ENCODE data around the gene PHAF1.

Gene PHAF1

DNA sequence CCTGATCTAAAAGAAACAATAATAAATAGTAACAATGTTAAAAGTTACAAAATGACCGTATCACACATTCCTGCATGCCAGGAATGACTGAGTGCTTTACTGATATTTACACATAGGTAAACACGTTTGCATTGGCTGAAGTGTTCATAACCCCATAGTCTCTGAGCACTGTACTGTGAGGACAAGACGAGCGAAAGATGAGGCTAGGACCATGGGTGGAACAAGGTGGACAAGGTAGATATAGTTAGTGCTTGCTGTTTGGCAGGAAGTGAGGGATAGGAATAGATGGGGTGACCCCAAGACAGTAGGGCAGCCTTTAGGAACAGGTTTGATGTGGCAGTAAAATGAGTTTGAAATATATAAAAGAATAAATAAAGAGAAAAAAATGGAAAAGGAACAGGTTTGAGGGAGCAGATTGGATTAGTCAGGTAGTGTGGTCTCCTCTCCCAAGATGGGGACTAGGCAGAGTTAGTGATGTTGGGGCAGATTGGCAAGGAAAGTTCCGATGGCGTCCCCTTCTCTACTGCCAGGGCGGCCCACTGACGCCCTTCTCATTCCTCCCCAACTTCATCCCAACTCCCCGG lies 81.8 kb downstream of the PHAF1 start:
- in situ Hi-C loops (cut with MboI; ENCODE audit: low sequenced_read_pairs): no loop called here

- in situ Hi-C loops (cut with MboI; ENCODE audit: low sequenced_read_pairs): no loop called here
Measured at GRCh38 chr16:67191995-67192681, 82.4 kb downstream of the PHAF1 start, which contains the start of gene E2F4. E2F4 (plus strand) TSS chr16:67192155; CDS start chr16:67192228, 73 bp downstream.

- in situ Hi-C loops (cut with MboI; ENCODE audit: low sequenced_read_pairs): no loop called here
Measured at GRCh38 chr16:67192781-67193361, 83.1 kb downstream of the PHAF1 start.

DNA sequence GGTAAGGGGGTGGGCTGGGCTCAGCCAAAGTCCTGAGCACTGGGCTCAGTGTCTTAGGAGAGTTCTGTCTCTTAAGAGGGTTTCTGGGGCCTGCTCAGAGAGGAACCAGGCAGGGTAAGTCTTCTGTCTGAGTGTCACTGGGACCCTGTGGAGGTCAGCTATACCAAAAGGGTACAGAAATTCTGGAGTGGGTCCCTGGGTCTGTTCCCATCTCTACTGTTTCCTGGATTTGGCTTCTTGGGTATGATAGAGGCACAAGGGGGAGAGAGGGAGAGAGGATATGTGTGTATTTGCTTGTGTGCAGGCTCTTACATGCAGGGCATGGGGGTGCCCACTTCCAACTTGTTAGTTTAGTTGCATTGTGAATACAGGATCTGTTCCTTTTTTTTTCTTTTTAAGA lies 83.8 kb downstream of the PHAF1 start:
- in situ Hi-C loops (cut with MboI; ENCODE audit: low sequenced_read_pairs): no loop called here

GRCh38 chr16:67194260-67194659 lies 84.5 kb downstream of the PHAF1 start:
- in situ Hi-C loops (cut with MboI; ENCODE audit: low sequenced_read_pairs): no loop called here

GRCh38 chr16:67195676-67196075 lies 85.9 kb downstream of the PHAF1 start:
- in situ Hi-C loops (cut with MboI; ENCODE audit: low sequenced_read_pairs): no loop called here

- in situ Hi-C loops (cut with MboI; ENCODE audit: low sequenced_read_pairs): no loop called here
Measured at GRCh38 chr16:67196881-67197280, 87.1 kb downstream of the PHAF1 start.

- in situ Hi-C loops (cut with MboI; ENCODE audit: low sequenced_read_pairs): no loop called here
Measured at GRCh38 chr16:67197704-67198103, 88.0 kb downstream of the PHAF1 start.
